ENCODE data around the gene SLC27A3. TPM values are rescaled to one million over a fixed set of nuclear protein-coding genes. Genes with fewer than 3 reads are reported as not detected.

SLC27A3 gene, protein sequence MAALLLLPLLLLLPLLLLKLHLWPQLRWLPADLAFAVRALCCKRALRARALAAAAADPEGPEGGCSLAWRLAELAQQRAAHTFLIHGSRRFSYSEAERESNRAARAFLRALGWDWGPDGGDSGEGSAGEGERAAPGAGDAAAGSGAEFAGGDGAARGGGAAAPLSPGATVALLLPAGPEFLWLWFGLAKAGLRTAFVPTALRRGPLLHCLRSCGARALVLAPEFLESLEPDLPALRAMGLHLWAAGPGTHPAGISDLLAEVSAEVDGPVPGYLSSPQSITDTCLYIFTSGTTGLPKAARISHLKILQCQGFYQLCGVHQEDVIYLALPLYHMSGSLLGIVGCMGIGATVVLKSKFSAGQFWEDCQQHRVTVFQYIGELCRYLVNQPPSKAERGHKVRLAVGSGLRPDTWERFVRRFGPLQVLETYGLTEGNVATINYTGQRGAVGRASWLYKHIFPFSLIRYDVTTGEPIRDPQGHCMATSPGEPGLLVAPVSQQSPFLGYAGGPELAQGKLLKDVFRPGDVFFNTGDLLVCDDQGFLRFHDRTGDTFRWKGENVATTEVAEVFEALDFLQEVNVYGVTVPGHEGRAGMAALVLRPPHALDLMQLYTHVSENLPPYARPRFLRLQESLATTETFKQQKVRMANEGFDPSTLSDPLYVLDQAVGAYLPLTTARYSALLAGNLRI
- 14.4 and 17.1 TPM in 2 replicates for total RNA-seq (2021)
- Bru-seq, nascent RNA: percentile 44 among the genes with signal in this experiment
- BruChase-seq, experiment 1, labeled RNA remaining after a 2-hour chase: percentile 43 among the genes with signal in this experiment
- percentile 51 among the genes with signal in this experiment for BruChase-seq, experiment 2, labeled RNA remaining after a 6-hour chase
- long read RNA-seq, transcript SLC27A3-201 (10 exons, 3,351 nt): major isoform, 18 of 27 reads
- long read RNA-seq, partial matches to known transcripts: 1 of 27 reads
- long read RNA-seq, other reads (novel, unspliced or antisense): 8 of 27 reads

- Histone ChIP-seq H3K4me1 (replicated peaks; ENCODE audit: insufficient read depth) (0 out of 2 replicates have a peak, but pooled peaks cover 12% of the 10 kb centered on the region), H3K4me2 (peak within 1 kb of the TSS; percentile 93), H3F3A (ENCODE audit: insufficient read depth, low read depth) (peaks cover 13% of the 10 kb centered on the region; the same call in 1 of the 2 replicates), H3K27ac (no peak within 1 kb of the TSS), H3K9me3 (ENCODE audit: insufficient read depth, low read depth) (no peaks in the 10 kb centered on the region), H3K79me2 (ENCODE audit: low read depth) (no peaks in the 10 kb centered on the region), H4K20me1 (ENCODE audit: insufficient read depth) (0 out of 2 replicates have a peak, but pooled peaks cover 4% of the 10 kb centered on the region), H3K9me2 (ENCODE audit: insufficient read depth) (no peaks in the 10 kb centered on the region), H3K4me3 (peak within 1 kb of the TSS; percentile 89), H2AFZ (peak within 1 kb of the TSS; percentile 80), H3K36me3 (ENCODE audit: low read depth) (no peaks in the 10 kb centered on the region), H3K27me3 (ENCODE audit: insufficient read depth, low read depth) (no peaks in the 10 kb centered on the region)
- BruUV-seq (replicated peaks): no TSS peak
- TF ChIP-seq CTCF (conservative IDR thresholded peaks at IDR 0.05) (no peak), EZH2 (IDR thresholded peaks at IDR 0.05; ENCODE audit: low read depth) (no peak)
- peak in 1 of 2 experiments; percentile 59 for DNase-seq
- CTCF ChIA-PET: interaction anchor here (0.6 kb wide), 1 partner anchor 65 kb away, joined by 5 read pairs; no protein-coding TSS in a partner anchor
- POLR2A ChIA-PET (ENCODE audit: unreplicated experiment): interaction anchor here (0.8 kb wide), 1 partner anchor 188 kb away, joined by 4 read pairs; no protein-coding TSS in a partner anchor
- intact Hi-C loops (cut with micrococcal nuclease; ENCODE audit: unreplicated experiment): loop anchor here (5.0 kb wide), 1 partner anchor 212 kb away; the partner anchor contains the start of gene RAB13
Observed at GRCh38 chr1:153774780-153775457, at the start of gene SLC27A3. SLC27A3 (plus strand) TSS chr1:153775407; CDS start chr1:153775498, 91 bp downstream.

GRCh38 chr1:153727463-153728304 is 47.5 kb upstream of the SLC27A3 start, which contains the start of gene INTS3:
INTS3 (plus strand) TSS chr1:153728050; CDS start chr1:153728635, 585 bp downstream.
- H3K4me2 ChIP-seq: peak within 1 kb of the TSS; percentile 98
- H2AFZ ChIP-seq: peak within 1 kb of the TSS; percentile 97
- H3K79me2 ChIP-seq (ENCODE audit: low read depth): peaks cover 32% of the 10 kb centered on the region
- H3K4me1 ChIP-seq (replicated peaks; ENCODE audit: insufficient read depth): peaks cover 21% of the 10 kb centered on the region
- no peaks in the 10 kb centered on the region for H4K20me1 ChIP-seq (ENCODE audit: insufficient read depth)
- H3K9me2 ChIP-seq (ENCODE audit: insufficient read depth): no peaks in the 10 kb centered on the region
- intact Hi-C loops (cut with micrococcal nuclease; ENCODE audit: unreplicated experiment): loop anchor here (5.0 kb wide), 1 partner anchor 50 kb away; the partner anchor contains the start of gene NPR1
- ChIA-PET CTCF (no interaction called here), POLR2A (ENCODE audit: unreplicated experiment) (interaction anchor here (0.6 to 1.6 kb wide), 4 partner anchors 19 to 239 kb away, joined by 4 to 24 read pairs (median 10); partner anchors contain the start of gene SLC39A1)
- H3K9me3 ChIP-seq (ENCODE audit: insufficient read depth, low read depth): no peaks in the 10 kb centered on the region
- peak within 1 kb of the TSS; percentile 94 for H3K4me3 ChIP-seq
- H3K36me3 ChIP-seq (ENCODE audit: low read depth): no peaks in the 10 kb centered on the region
- no peaks in the 10 kb centered on the region for H3K27me3 ChIP-seq (ENCODE audit: insufficient read depth, low read depth)
- peaks cover 23% of the 10 kb centered on the region; the same call in 1 of the 2 replicates for H3F3A ChIP-seq (ENCODE audit: insufficient read depth, low read depth)
- H3K27ac ChIP-seq: peak within 1 kb of the TSS; percentile 84
- BruUV-seq (replicated peaks): no TSS peak
- TF ChIP-seq EZH2 (IDR thresholded peaks at IDR 0.05; ENCODE audit: low read depth) (no peak), CTCF (conservative IDR thresholded peaks at IDR 0.05) (peak; percentile 24; the same call in 1 of the 2 replicates)
- peak; percentile 99 for DNase-seq
